PFSK-1 (cell line): Measurements from ENCODE around the gene FUT8.

ENCODE experiments used
- FOXP2 ChIP-seq: optimal IDR thresholded peaks from 2 replicates; pipeline ENCODE3; 2011; ENCODE audit warnings: borderline replicate concordance, control low read depth, inconsistent platforms; ENCODE audit not compliant: insufficient read depth; ENCODE audit errors: extremely low read length, extremely low read depth
- POLR2AphosphoS5 ChIP-seq: IDR thresholded peaks from 2 replicates; pipeline ENCODE4 v1.6.1; 2012; ENCODE audit warnings: low read depth, mild to moderate bottlenecking, control low read depth, low read length, moderate library complexity
- REST ChIP-seq, 2 experiments: IDR thresholded peaks; 2 replicates each; pipeline versions ENCODE4 v1.6.1 to v1.8.0; 2011 to 2012; ENCODE audit warnings: low read depth in 2 of 2, low read length in 2 of 2, control low read depth in 1 of 2, inconsistent platforms in 1 of 2, mild to moderate bottlenecking in 1 of 2, moderate library complexity in 1 of 2; ENCODE audit not compliant: insufficient read depth in 1 of 2
- SIN3A ChIP-seq: IDR thresholded peaks from 2 replicates; pipeline ENCODE4 v1.6.1; 2012; ENCODE audit warnings: mild to moderate bottlenecking, low read length, moderate library complexity, borderline replicate concordance; ENCODE audit not compliant: insufficient read depth
- TAF1 ChIP-seq: IDR thresholded peaks from 2 replicates; pipeline ENCODE4 v1.6.1; 2012; ENCODE audit warnings: low read length, control low read depth, borderline replicate concordance; ENCODE audit not compliant: insufficient read depth

The FUT8 gene

GRCh38 chr14:65465584-65465983 is 53.1 kb downstream of the FUT8 start:
- TF ChIP-seq REST (IDR thresholded peaks at IDR 0.05; ENCODE audit: insufficient read depth in 1 of 2, low read depth in 2 of 2, low read length in 2 of 2), result no peak
- TF ChIP-seq FOXP2, result no peak
- no peak for TF ChIP-seq SIN3A
- TF ChIP-seq POLR2AphosphoS5, result no peak
- no peak for TF ChIP-seq TAF1

DNA sequence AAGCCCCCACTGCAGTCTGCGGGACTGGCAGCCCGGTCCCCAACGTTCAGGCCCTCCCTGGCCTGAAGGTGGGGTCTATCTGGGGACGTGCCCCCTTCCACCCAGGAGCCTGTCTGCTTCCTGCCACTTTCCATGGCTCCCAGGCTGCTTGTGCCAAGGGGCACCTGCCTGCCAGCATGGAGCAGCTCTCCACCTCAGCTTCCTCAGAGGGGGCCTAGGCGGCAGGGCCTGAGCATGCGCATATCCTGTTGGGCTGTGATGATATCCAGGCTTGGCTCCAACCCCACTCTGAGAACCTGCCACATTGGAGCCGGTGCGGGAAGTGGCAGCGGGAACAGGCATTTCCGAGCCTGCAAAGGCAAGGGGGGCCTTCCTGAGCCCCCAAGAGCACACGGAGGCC is 57.4 kb downstream of the FUT8 start:
- TF ChIP-seq TAF1 (no peak), POLR2AphosphoS5 (no peak), REST (IDR thresholded peaks at IDR 0.05; ENCODE audit: insufficient read depth in 1 of 2, low read depth in 2 of 2, low read length in 2 of 2) (no peak), FOXP2 (no peak), SIN3A (no peak)

DNA sequence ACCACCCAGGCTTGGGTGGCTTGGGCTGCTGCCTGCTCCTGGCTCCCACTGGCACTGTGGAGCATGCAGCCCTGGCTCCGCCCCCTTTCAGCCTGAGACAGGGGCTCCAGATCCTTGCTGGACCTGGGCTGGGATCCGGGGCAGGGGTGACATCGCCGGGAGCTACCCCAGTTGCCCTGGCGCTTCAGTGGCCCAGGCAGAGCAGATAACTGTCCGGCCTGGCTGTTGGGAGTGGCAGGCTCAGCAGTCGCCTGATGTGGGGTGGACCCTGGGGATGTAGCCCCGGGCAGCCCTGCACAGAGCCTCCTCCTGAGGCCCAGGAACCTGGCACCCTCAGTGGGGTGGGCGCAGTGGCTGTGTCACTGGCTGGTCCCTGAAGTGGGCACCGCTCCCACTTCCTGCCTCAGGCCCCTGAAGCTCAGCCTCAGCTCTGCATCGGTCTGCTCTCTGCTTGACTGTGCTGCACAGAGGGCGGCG is 57.9 kb downstream of the FUT8 start:
- no peak for TF ChIP-seq FOXP2
- TF ChIP-seq TAF1, result no peak
- TF ChIP-seq POLR2AphosphoS5, result no peak

- no peak for TF ChIP-seq TAF1
- no peak for TF ChIP-seq POLR2AphosphoS5
- TF ChIP-seq REST (IDR thresholded peaks at IDR 0.05; ENCODE audit: insufficient read depth in 1 of 2, low read depth in 2 of 2, low read length in 2 of 2), result no peak
- TF ChIP-seq FOXP2, result no peak
- no peak for TF ChIP-seq SIN3A
Measured at GRCh38 chr14:65471038-65471878, 58.7 kb downstream of the FUT8 start.

DNA sequence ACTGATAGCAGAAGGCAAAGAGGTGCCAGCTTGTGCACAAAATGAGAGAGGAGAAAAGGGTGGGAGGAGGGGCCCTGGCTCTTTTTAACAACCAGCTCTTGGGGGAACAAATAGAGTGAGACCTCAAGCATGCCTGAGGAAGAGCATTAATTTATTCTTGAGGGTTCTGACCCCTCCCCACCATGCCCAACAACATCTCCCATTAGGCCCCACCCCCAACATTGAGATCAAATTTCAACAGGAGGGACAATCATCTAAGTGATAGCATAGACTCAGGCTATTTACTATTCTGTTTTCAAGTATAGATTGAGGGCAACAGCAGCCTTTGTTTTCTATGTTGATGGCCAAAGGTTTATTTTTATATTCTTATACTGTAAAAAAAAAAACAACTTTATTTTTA is 59.7 kb downstream of the FUT8 start:
- TF ChIP-seq FOXP2 (no peak), TAF1 (no peak), REST (IDR thresholded peaks at IDR 0.05; ENCODE audit: insufficient read depth in 1 of 2, low read depth in 2 of 2, low read length in 2 of 2) (no peak), POLR2AphosphoS5 (no peak)
